OCI-LY3 (cell line): ENCODE data around the gene SHROOM1.

Experiments
- H2AFZ ChIP-seq: fragments of 200-600, 300-600 bp; shearing (Covaris generic); 2 replicates; pipeline ENCODE4 v1.6.0; 2014; ENCODE audit warnings: antibody characterized with exemption, low read depth, low read length
- H3K27ac ChIP-seq: fragments of 200-600, 300-600 bp; sonication (generic); 2 replicates; pipeline ENCODE4 v1.5.1; 2014; ENCODE audit warnings: mild to moderate bottlenecking, low read length, moderate library complexity, mixed read lengths
- H3K27me3 ChIP-seq: fragments of 200-600, 300-600 bp; sonication (generic); 2 replicates; pipeline ENCODE4 v1.6.1; 2014; ENCODE audit warnings: low read depth, low read length, mixed read lengths
- H3K36me3 ChIP-seq: fragments of 200-600, 300-600 bp; sonication (generic); replicated peaks from 2 replicates; pipeline ENCODE3; 2014; ENCODE audit warnings: low read depth, low read length, mixed read lengths
- H3K4me1 ChIP-seq: fragments of 300-600, 200-600 bp; sonication (generic); 2 replicates; pipeline ENCODE4 v1.6.1; 2014; ENCODE audit warnings: low read length, mixed read lengths
- H3K4me2 ChIP-seq: fragments of 200-600, 300-600 bp; sonication (generic); 2 replicates; pipeline ENCODE4 v1.6.1; 2014; ENCODE audit warnings: low read length, mixed read lengths
- H3K4me3 ChIP-seq: fragments of 300-600, 200-600 bp; sonication (generic); 2 replicates; pipeline ENCODE4 v1.5.1; 2014; ENCODE audit warnings: antibody characterized with exemption, mild to moderate bottlenecking, low read length, moderate library complexity
- H3K79me2 ChIP-seq: fragments of 300-600, 200-600 bp; shearing (Covaris generic); 2 replicates; pipeline ENCODE4 v1.6.1; 2014; ENCODE audit warnings: mild to moderate bottlenecking, low read length, mixed read lengths
- H3K9ac ChIP-seq: fragments of 300-600, 200-600 bp; shearing (Covaris generic); 2 replicates; pipeline ENCODE4 v1.6.0; 2014; ENCODE audit warnings: mild to moderate bottlenecking, low read length, moderate library complexity
- H3K9me3 ChIP-seq: fragments of 200-600, 300-600 bp; shearing (Covaris generic); 2 replicates; pipeline ENCODE4 v1.6.1; 2014; ENCODE audit warnings: low read length, mixed read lengths; ENCODE audit not compliant: insufficient read depth
- H4K20me1 ChIP-seq: fragments of 200-600, 300-600 bp; sonication (generic); 2 replicates; pipeline ENCODE4 v1.6.1; 2016; ENCODE audit warnings: low read length, mixed read lengths; ENCODE audit not compliant: insufficient read depth
- EZH2phosphoT487 ChIP-seq: fragments of 200-600 bp; shearing (Covaris generic); IDR thresholded peaks from 2 replicates; pipeline ENCODE4 v1.6.1; 2018; ENCODE audit warnings: antibody characterized with exemption, mixed run types, low read depth
- TF ChIP-seq, protein P1 (sequence below): fragments of 200-600, 300-600 bp; sonication (generic); IDR thresholded peaks from 2 replicates; pipeline ENCODE4 v1.5.1; 2014; ENCODE audit warnings: antibody characterized with exemption, low read length, low read depth

The SHROOM1 gene

GRCh38 chr5:132876020-132876759 lies 45.7 kb upstream of the SHROOM1 start:
- TF ChIP-seq, protein P1, sequence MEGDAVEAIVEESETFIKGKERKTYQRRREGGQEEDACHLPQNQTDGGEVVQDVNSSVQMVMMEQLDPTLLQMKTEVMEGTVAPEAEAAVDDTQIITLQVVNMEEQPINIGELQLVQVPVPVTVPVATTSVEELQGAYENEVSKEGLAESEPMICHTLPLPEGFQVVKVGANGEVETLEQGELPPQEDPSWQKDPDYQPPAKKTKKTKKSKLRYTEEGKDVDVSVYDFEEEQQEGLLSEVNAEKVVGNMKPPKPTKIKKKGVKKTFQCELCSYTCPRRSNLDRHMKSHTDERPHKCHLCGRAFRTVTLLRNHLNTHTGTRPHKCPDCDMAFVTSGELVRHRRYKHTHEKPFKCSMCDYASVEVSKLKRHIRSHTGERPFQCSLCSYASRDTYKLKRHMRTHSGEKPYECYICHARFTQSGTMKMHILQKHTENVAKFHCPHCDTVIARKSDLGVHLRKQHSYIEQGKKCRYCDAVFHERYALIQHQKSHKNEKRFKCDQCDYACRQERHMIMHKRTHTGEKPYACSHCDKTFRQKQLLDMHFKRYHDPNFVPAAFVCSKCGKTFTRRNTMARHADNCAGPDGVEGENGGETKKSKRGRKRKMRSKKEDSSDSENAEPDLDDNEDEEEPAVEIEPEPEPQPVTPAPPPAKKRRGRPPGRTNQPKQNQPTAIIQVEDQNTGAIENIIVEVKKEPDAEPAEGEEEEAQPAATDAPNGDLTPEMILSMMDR = no peak
- no peak for TF ChIP-seq EZH2phosphoT487
- Histone ChIP-seq H3K79me2 (no peaks in the 10 kb centered on the region), H3K36me3 (peaks cover 7% of the 10 kb centered on the region), H3K9me3 (no peaks in the 10 kb centered on the region), H3K9ac (no peak overlapping the region), H3K4me2 (no peak overlapping the region), H3K4me1 (no peaks in the 10 kb centered on the region), H3K27ac (no peak overlapping the region), H3K27me3 (no peaks in the 10 kb centered on the region), H4K20me1 (no peaks in the 10 kb centered on the region), H3K4me3 (no peak overlapping the region), H2AFZ (no peak overlapping the region)

DNA sequence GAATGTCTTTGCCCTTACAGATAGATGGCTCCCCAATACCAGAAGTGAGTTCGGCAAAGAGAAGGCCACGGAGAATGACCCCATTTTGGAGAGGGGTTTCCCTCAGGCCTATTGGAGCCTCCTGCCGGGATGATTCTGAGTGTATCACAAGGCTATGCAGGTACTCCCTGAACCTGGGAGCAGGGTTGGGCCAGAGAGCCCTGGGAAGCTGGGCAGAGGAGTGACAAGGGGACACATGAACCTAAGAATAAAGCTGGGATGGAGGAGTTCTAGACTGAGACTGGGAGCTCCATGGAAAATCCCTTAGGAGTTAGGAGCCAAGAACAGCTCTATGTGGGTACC lies 43.5 kb upstream of the SHROOM1 start:
- Histone ChIP-seq H3K27ac (no peak overlapping the region), H3K9ac (no peak overlapping the region), H3K4me2 (no peak overlapping the region), H2AFZ (no peak overlapping the region), H3K4me3 (no peak overlapping the region), H3K36me3 (no peaks in the 10 kb centered on the region), H3K4me1 (no peaks in the 10 kb centered on the region), H4K20me1 (no peaks in the 10 kb centered on the region), H3K27me3 (no peaks in the 10 kb centered on the region), H3K79me2 (no peaks in the 10 kb centered on the region), H3K9me3 (no peaks in the 10 kb centered on the region)
- no peak for TF ChIP-seq EZH2phosphoT487
- TF ChIP-seq, protein P1 = no peak

DNA sequence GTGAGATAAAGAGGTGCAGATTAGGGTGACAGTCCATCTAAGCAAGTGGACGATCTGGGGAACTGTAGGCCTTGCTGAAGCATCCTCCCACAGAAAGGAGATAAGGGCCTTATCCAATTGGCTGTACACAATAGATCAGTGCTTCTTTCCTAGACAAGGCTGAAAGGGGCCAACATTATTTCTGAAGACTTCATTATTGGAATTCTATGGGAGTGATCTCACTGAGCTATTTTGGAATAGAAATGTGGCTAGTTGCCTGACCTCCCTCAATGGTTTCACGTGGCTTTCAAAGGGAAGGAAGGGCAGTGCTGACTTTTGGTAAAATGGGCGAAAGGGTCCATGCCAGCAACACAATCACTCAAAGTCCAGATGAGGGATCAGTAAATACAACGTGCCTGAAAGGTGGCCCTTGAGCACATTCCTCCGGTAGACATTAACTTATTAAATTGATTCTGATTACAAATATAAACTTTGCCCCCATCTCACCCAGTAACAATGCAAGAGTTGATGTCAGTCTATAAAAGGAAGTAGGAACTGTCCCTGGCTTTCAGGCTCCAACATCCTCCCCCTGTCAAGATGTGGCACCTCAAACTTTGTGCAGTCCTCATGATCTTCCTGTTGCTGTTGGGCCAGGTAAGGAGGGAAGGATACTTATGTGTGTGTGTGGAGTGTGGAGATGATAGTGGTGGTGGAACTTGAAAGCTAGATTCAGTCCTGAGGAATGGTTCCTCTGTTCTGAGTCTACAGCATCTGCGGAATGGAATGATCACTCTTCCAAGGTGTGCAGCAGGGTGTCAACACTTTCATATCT lies 42.9 kb upstream of the SHROOM1 start, which contains the start of gene LEAP2:
Gene LEAP2 (plus strand): TSS at position 550 of the 811 bp plus-strand sequence. CDS start 27 bp downstream, at position 577.
- H3K9me3 ChIP-seq = no peaks in the 10 kb centered on the region
- no peak for TF ChIP-seq EZH2phosphoT487
- TF ChIP-seq, protein P1 = no peak
- no peaks in the 10 kb centered on the region for H3K79me2 ChIP-seq
- H3K4me3 ChIP-seq = no peak within 1 kb of the TSS
- H3K27ac ChIP-seq = no peak within 1 kb of the TSS
- H3K4me2 ChIP-seq = no peak within 1 kb of the TSS
- H3K9ac ChIP-seq = no peak within 1 kb of the TSS
- H3K4me1 ChIP-seq = no peaks in the 10 kb centered on the region
- no peak within 1 kb of the TSS for H2AFZ ChIP-seq
- H3K27me3 ChIP-seq = no peaks in the 10 kb centered on the region
- no peaks in the 10 kb centered on the region for H4K20me1 ChIP-seq
- peaks cover 5% of the 10 kb centered on the region for H3K36me3 ChIP-seq

GRCh38 chr5:132872788-132873118 lies 42.3 kb upstream of the SHROOM1 start:
- TF ChIP-seq, protein P1 = no peak
- no peak for TF ChIP-seq EZH2phosphoT487
- Histone ChIP-seq H3K9me3 (no peaks in the 10 kb centered on the region), H3K27me3 (no peaks in the 10 kb centered on the region), H3K4me1 (no peaks in the 10 kb centered on the region), H3K9ac (no peak overlapping the region), H3K27ac (no peak overlapping the region), H2AFZ (no peak overlapping the region), H3K4me3 (no peak overlapping the region), H3K79me2 (peaks cover 1% of the 10 kb centered on the region; the same call in 1 of the 2 replicates), H4K20me1 (no peaks in the 10 kb centered on the region), H3K4me2 (no peak overlapping the region), H3K36me3 (peaks cover 8% of the 10 kb centered on the region)
